GM12873 (cell line): ENCODE data around the gene ADIPOQ.

Experiments used
- CTCF ChIP-seq: IDR thresholded peaks from 2 replicates; pipeline ENCODE4 v1.5.1; 2012; ENCODE audit warnings: low read depth, mild to moderate bottlenecking, moderate library complexity, low read length, control low read depth; ENCODE audit not compliant: insufficient read depth; ENCODE audit errors: missing control alignments

Gene ADIPOQ

GRCh38 chr3:186824430-186825139 lies 17.9 kb upstream of the ADIPOQ start:
- no peak for TF ChIP-seq CTCF

GRCh38 chr3:186825294-186825821 lies 17.2 kb upstream of the ADIPOQ start:
- no peak for TF ChIP-seq CTCF

GRCh38 chr3:186825872-186826409 lies 16.6 kb upstream of the ADIPOQ start:
- TF ChIP-seq CTCF = no peak

- TF ChIP-seq CTCF = no peak
Observed at GRCh38 chr3:186826410-186826975, 16.0 kb upstream of the ADIPOQ start.

GRCh38 chr3:186826976-186827857 lies 15.3 kb upstream of the ADIPOQ start:
- TF ChIP-seq CTCF = no peak

GRCh38 chr3:186828340-186828739 lies 14.2 kb upstream of the ADIPOQ start:
- TF ChIP-seq CTCF = no peak

- TF ChIP-seq CTCF = no peak
Observed at GRCh38 chr3:186831798-186832197, 10.7 kb upstream of the ADIPOQ start.
